GM18867 (cell line): ENCODE data around the gene GPX7.

Source experiments
- ATAC-seq: cut with Tn5 transposase; IDR thresholded peaks from one replicate; pipeline ENCODE4 v1.9.1; 2021; ENCODE audit warnings: mild to moderate bottlenecking, moderate library complexity; ENCODE audit not compliant: unreplicated experiment

The GPX7 gene

GRCh38 chr1:52585474-52585873 is 16.7 kb upstream of the GPX7 start:
- ATAC-seq, result no peak

- no peak for ATAC-seq
Observed at GRCh38 chr1:52588027-52588426, 14.1 kb upstream of the GPX7 start.

GRCh38 chr1:52588535-52588934 is 13.6 kb upstream of the GPX7 start:
- ATAC-seq, result no peak

GRCh38 chr1:52590266-52590665 is 11.9 kb upstream of the GPX7 start:
- ATAC-seq, result no peak

GRCh38 chr1:52592637-52593323 is 9.4 kb upstream of the GPX7 start:
- ATAC-seq, result no peak

GRCh38 chr1:52593495-52593894 is 8.7 kb upstream of the GPX7 start:
- ATAC-seq, result no peak

GRCh38 chr1:52595061-52595460 is 7.1 kb upstream of the GPX7 start:
- ATAC-seq, result no peak

GRCh38 chr1:52597912-52598311 is 4.3 kb upstream of the GPX7 start:
- no peak for ATAC-seq

GRCh38 chr1:52598729-52599128 is 3.4 kb upstream of the GPX7 start:
- no peak for ATAC-seq

- ATAC-seq, result no peak
Observed at GRCh38 chr1:52599236-52599635, 2.9 kb upstream of the GPX7 start.

GRCh38 chr1:52600533-52601179 is 1.5 kb upstream of the GPX7 start:
- ATAC-seq, result no peak

- no peak for ATAC-seq
Observed at GRCh38 chr1:52601519-52601918, 652 bp upstream of the GPX7 start.

GRCh38 chr1:52602856-52603600 is 857 bp downstream of the GPX7 start:
- no peak for ATAC-seq

- no peak for ATAC-seq
Observed at GRCh38 chr1:52603630-52604029, 1.5 kb downstream of the GPX7 start.

- no peak for ATAC-seq
Observed at GRCh38 chr1:52604063-52604770, 2.0 kb downstream of the GPX7 start.

GRCh38 chr1:52613636-52614373 is 11.6 kb downstream of the GPX7 start:
- ATAC-seq, result no peak

GRCh38 chr1:52614671-52615070 is 12.5 kb downstream of the GPX7 start:
- ATAC-seq, result no peak

GRCh38 chr1:52615489-52616042 is 13.4 kb downstream of the GPX7 start:
- no peak for ATAC-seq

- ATAC-seq, result no peak
Observed at GRCh38 chr1:52621950-52622349, 19.8 kb downstream of the GPX7 start.

GRCh38 chr1:52623812-52624211 is 21.6 kb downstream of the GPX7 start:
- ATAC-seq, result no peak
